COLO668 (cell line): ENCODE results near the gene RBM38.

Experiments used
- DNase-seq: peaks from one replicate; lab custom pipeline; 2025; ENCODE audit not compliant: unreplicated experiment; lab: John Stamatoyannopoulos, UW

The RBM38 gene

GRCh38 chr20:57433657-57434389 is 42.6 kb downstream of the RBM38 start:
- DNase-seq: no peak

GRCh38 chr20:57434390-57434700 is 43.1 kb downstream of the RBM38 start:
- no peak for DNase-seq

- no peak for DNase-seq
Measured at GRCh38 chr20:57435105-57435497, 43.9 kb downstream of the RBM38 start.

- DNase-seq: peak; percentile 98
Measured at GRCh38 chr20:57435498-57436222, 44.5 kb downstream of the RBM38 start.

GRCh38 chr20:57436223-57436545 is 45.0 kb downstream of the RBM38 start:
- DNase-seq: no peak

GRCh38 chr20:57437267-57437666 is 46.1 kb downstream of the RBM38 start:
- DNase-seq: no peak

- peak; percentile 57 for DNase-seq
Measured at GRCh38 chr20:57437672-57438330, 46.6 kb downstream of the RBM38 start.

- DNase-seq: no peak
Measured at GRCh38 chr20:57438552-57438951, 47.4 kb downstream of the RBM38 start.

- peak; percentile 88 for DNase-seq
Measured at GRCh38 chr20:57439432-57439831, 48.2 kb downstream of the RBM38 start.

- DNase-seq: no peak
Measured at GRCh38 chr20:57439993-57440392, 48.8 kb downstream of the RBM38 start.

GRCh38 chr20:57440678-57441509 is 49.7 kb downstream of the RBM38 start:
- peak; percentile 49 for DNase-seq

- no peak for DNase-seq
Measured at GRCh38 chr20:57441510-57442154, 50.4 kb downstream of the RBM38 start.

- no peak for DNase-seq
Measured at GRCh38 chr20:57442158-57442887, 51.1 kb downstream of the RBM38 start.

- DNase-seq: no peak
Measured at GRCh38 chr20:57442888-57443239, 51.7 kb downstream of the RBM38 start.

GRCh38 chr20:57443349-57444265 is 52.4 kb downstream of the RBM38 start:
- no peak for DNase-seq

- no peak for DNase-seq
Measured at GRCh38 chr20:57444394-57445048, 53.3 kb downstream of the RBM38 start.

- DNase-seq: no peak
Measured at GRCh38 chr20:57445298-57445697, 54.1 kb downstream of the RBM38 start.

GRCh38 chr20:57445774-57446173 is 54.6 kb downstream of the RBM38 start:
- DNase-seq: no peak
